HepG2 (cell line): ENCODE measurements around the gene SLC27A1. TPM values are rescaled to one million over a fixed set of nuclear protein-coding genes. Genes with fewer than 3 reads are reported as not detected.

Experiments
- ATF6 ChIP-seq: sonication (generic); formaldehyde crosslinking; conservative IDR thresholded peaks from 2 replicates; pipeline ENCODE4 v1.4.0; 2020; ENCODE audit warnings: missing genetic modification reagents
- HIC2 ChIP-seq: sonication (generic); formaldehyde crosslinking; IDR thresholded peaks from 2 replicates; pipeline ENCODE4 v1.9.0; 2022; ENCODE audit warnings: low read depth, missing genetic modification reagents
- HIVEP1 ChIP-seq: sonication (generic); formaldehyde crosslinking; IDR thresholded peaks from 2 replicates; pipeline ENCODE4 v1.4.0; 2020; ENCODE audit warnings: mild to moderate bottlenecking, missing genetic modification reagents
- MAF1 ChIP-seq: sonication (generic); formaldehyde crosslinking; IDR thresholded peaks from 2 replicates; pipeline ENCODE4 v1.5.0; 2020; ENCODE audit warnings: missing genetic modification reagents, borderline replicate concordance
- NFE2 ChIP-seq: sonication (generic); formaldehyde crosslinking; IDR thresholded peaks from 2 replicates; pipeline ENCODE4 v1.4.0; 2020; ENCODE audit warnings: missing genetic modification reagents
- NR1H2 ChIP-seq: sonication (generic); formaldehyde crosslinking; IDR thresholded peaks from 2 replicates; pipeline ENCODE4 v1.8.1; 2022; ENCODE audit warnings: low read depth, missing genetic modification reagents, borderline replicate concordance
- NR2F6 ChIP-seq, 2 experiments: IDR thresholded peaks; 2 replicates each; pipeline ENCODE4 v1.6.1; 2016; ENCODE audit warnings: antibody characterized with exemption in 1 of 2, mild to moderate bottlenecking in 1 of 2
- POLR2G ChIP-seq: fragments of 200-400 bp; formaldehyde crosslinking; IDR thresholded peaks from 2 replicates; pipeline ENCODE4 v1.6.1; 2018; ENCODE audit warnings: mild to moderate bottlenecking, low read depth, low read length, moderate library complexity
- SAP130 ChIP-seq: IDR thresholded peaks from 2 replicates; pipeline ENCODE4 v1.6.1; 2016; ENCODE audit warnings: low read depth
- ZBTB10 ChIP-seq: sonication (generic); formaldehyde crosslinking; IDR thresholded peaks from 2 replicates; pipeline ENCODE4 v1.4.0; 2020; ENCODE audit warnings: missing genetic modification reagents, borderline replicate concordance
- ZNF546 ChIP-seq: sonication (generic); formaldehyde crosslinking; conservative IDR thresholded peaks from 2 replicates; pipeline ENCODE4 v1.8.1; 2023; ENCODE audit warnings: mild to moderate bottlenecking, missing genetic modification reagents
- ZNF562 ChIP-seq: sonication (generic); formaldehyde crosslinking; IDR thresholded peaks from 2 replicates; pipeline ENCODE4 v1.8.0; 2022; ENCODE audit warnings: missing genetic modification reagents, borderline replicate concordance
- ZNF607 ChIP-seq: sonication (generic); formaldehyde crosslinking; IDR thresholded peaks from 2 replicates; pipeline ENCODE4 v1.5.1; 2020; ENCODE audit warnings: missing genetic modification reagents, mild to moderate bottlenecking, borderline replicate concordance
- ZNF75D ChIP-seq: sonication (generic); formaldehyde crosslinking; IDR thresholded peaks from 2 replicates; pipeline ENCODE4 v1.8.1; 2023; ENCODE audit warnings: missing genetic modification reagents, mild to moderate bottlenecking, borderline replicate concordance
- ZNF770 ChIP-seq: sonication (generic); formaldehyde crosslinking; IDR thresholded peaks from 2 replicates; pipeline ENCODE4 v1.5.0; 2020; ENCODE audit warnings: mild to moderate bottlenecking, missing genetic modification reagents
- ZNF878 ChIP-seq: sonication (generic); formaldehyde crosslinking; IDR thresholded peaks from 2 replicates; pipeline ENCODE4 v1.8.1; 2023; ENCODE audit warnings: mild to moderate bottlenecking, missing genetic modification reagents, moderate library complexity
- polyA plus RNA-seq, 8 experiments: library from polyadenylated mRNA; depleted of rRNA in 3 of 8; stranded (reverse) in 7 of 8; unstranded in 1 of 8; fragments of >200 nt; fragmentation: Illumina TruSeq in 4 of 8; extraction: Trizol in 4 of 8; gene quantifications; 2 replicates each; pipeline versions ENCODE4 v1.2.1 to v1.2.3, GENCODE V29; 2011 to 2016; ENCODE audit warnings: low read depth in 4 of 8, missing spikeins in 1 of 8, mixed read lengths in 1 of 8; ENCODE audit not compliant: insufficient read depth in 1 of 8
- total RNA-seq, 5 experiments: library from RNA; depleted of rRNA; stranded (reverse); fragments of >200 nt; fragmentation: Illumina TruSeq; extraction: Trizol; gene quantifications; 2 replicates each; pipeline ENCODE4 v1.2.3, GENCODE V29; 2016; ENCODE audit warnings: low read depth in 1 of 5

Gene SLC27A1
- total and polyA plus RNA-seq, 2 of the 13 experiments (the other 11 are each of a cell fraction or from before 2014, with no cell fraction given) = 4.1 to 8.8 TPM

GRCh38 chr19:17496337-17496997, 26.1 kb downstream of the SLC27A1 start (continued):
- no peak for TF ChIP-seq ZBTB10 (CRISPR knock-in tag)
- TF ChIP-seq ZNF770 (CRISPR knock-in tag) = peak; percentile 42; the same call in 1 of the 2 replicates
- TF ChIP-seq HIC2 (CRISPR knock-in tag) = no peak; the same call in 1 of the 2 replicates
- no peak for TF ChIP-seq ZNF562 (CRISPR knock-in tag)
- no peak for TF ChIP-seq ZNF75D (CRISPR knock-in tag)
- TF ChIP-seq ZNF607 = no peak
- TF ChIP-seq ZNF878 (CRISPR knock-in tag) = no peak
- peak; percentile 52; the same call in 1 of the 2 replicates for TF ChIP-seq SAP130 (CRISPR knock-in tag)
- TF ChIP-seq NR2F6 (IDR thresholded peaks at IDR 0.05) = peak; percentile 42; the same call in 1 of the 2 replicates
- peak; percentile 71 for TF ChIP-seq NR2F6 (CRISPR knock-in tag; IDR thresholded peaks at IDR 0.05)
- no peak for TF ChIP-seq ATF6
- TF ChIP-seq NFE2 (CRISPR knock-in tag) = no peak
- TF ChIP-seq NR1H2 (CRISPR knock-in tag) = no peak
- TF ChIP-seq MAF1 = no peak
- TF ChIP-seq ZNF546 (CRISPR knock-in tag) = no peak
- no peak for TF ChIP-seq HIVEP1 (CRISPR knock-in tag)
- no peak for TF ChIP-seq POLR2G
